Spleen (tissue), 7 donors: Measurements from ENCODE around the gene P2RX7.

Experiments
- CTCF ChIP-seq, 11 experiments: fragments of 200-600 bp in 7 of 11; fragments of 450-650 bp in 4 of 11; sonication (generic) in 4 of 11; IDR thresholded peaks in 8 of 11; conservative IDR thresholded peaks in 3 of 11; 1 replicate in 7 of 11; 2 replicates in 4 of 11; pipeline versions ENCODE4 v1.4.0 to v1.8.0; 2016 to 2021; ENCODE audit warnings: antibody characterized with exemption in 11 of 11, inconsistent platforms in 4 of 11, mild to moderate bottlenecking in 1 of 11
- POLR2A ChIP-seq, 3 donors: fragments of 450-650 bp; IDR thresholded peaks; one replicate each; pipeline ENCODE4 v1.5.1; 2017; ENCODE audit warnings: antibody characterized with exemption in 3 of 3, mild to moderate bottlenecking in 1 of 3
- POLR2AphosphoS5 ChIP-seq, 3 donors: sonication (generic); formaldehyde crosslinking; IDR thresholded peaks; one replicate each; pipeline ENCODE4 v1.5.1; 2017; ENCODE audit warnings: antibody characterized with exemption in 3 of 3
- donor health status: DM: no; HTN: no; CAD: no; lungs with moderate emphysema.
- donor health status: DM: no; HTN: no; CAD: no.
- donor health status: DM: no; HTN: no; CAD: no.

GRCh38 chr12:121145221-121145620 lies 12.5 kb downstream of the P2RX7 start:
- no peak for TF ChIP-seq CTCF (IDR thresholded peaks at IDR 0.05 in 8 of 11, conservative IDR thresholded peaks at IDR 0.05 in 3 of 11)
- TF ChIP-seq POLR2AphosphoS5 (IDR thresholded peaks at IDR 0.05), result no peak
- TF ChIP-seq POLR2A (IDR thresholded peaks at IDR 0.05), result no peak
